ENCODE results near the gene PIP5K1C.

- no peak for TF ChIP-seq POLR2A (IDR thresholded peaks at IDR 0.05)
- TF ChIP-seq, protein P1, sequence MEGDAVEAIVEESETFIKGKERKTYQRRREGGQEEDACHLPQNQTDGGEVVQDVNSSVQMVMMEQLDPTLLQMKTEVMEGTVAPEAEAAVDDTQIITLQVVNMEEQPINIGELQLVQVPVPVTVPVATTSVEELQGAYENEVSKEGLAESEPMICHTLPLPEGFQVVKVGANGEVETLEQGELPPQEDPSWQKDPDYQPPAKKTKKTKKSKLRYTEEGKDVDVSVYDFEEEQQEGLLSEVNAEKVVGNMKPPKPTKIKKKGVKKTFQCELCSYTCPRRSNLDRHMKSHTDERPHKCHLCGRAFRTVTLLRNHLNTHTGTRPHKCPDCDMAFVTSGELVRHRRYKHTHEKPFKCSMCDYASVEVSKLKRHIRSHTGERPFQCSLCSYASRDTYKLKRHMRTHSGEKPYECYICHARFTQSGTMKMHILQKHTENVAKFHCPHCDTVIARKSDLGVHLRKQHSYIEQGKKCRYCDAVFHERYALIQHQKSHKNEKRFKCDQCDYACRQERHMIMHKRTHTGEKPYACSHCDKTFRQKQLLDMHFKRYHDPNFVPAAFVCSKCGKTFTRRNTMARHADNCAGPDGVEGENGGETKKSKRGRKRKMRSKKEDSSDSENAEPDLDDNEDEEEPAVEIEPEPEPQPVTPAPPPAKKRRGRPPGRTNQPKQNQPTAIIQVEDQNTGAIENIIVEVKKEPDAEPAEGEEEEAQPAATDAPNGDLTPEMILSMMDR (IDR thresholded peaks at IDR 0.05), result peak in 4 of 6 experiments; percentile 31 to 53 (median 40)
These were observed 114.1 kb downstream of the PIP5K1C start for GRCh38 chr19:3586127-3586626.

Measured in esophagus squamous epithelium (tissue), 4 donors.